Prostate gland (tissue), 2 donors: ENCODE data around the gene TMEM200B. TPM values are rescaled to one million over a fixed set of nuclear protein-coding genes. Genes with fewer than 3 reads are reported as not detected.
"Not testable (repeated sequence)": the region's sequence is repeated elsewhere in the genome, so short reads cannot be mapped to it uniquely, and the experiment has no call there.

Experiments
- DNase-seq: peaks from one replicate; pipeline ENCODE4 v3.0.0-alpha.2; 2019; ENCODE audit warnings: low spot score
- H3K27ac ChIP-seq, 2 donors: fragments of 200-600 bp; sonication (generic); 2 replicates each; pipeline ENCODE4 v1.5.1; 2017 to 2019
- H3K27me3 ChIP-seq: fragments of 200-600 bp; sonication (generic); replicated peaks from 2 replicates; pipeline ENCODE4 v1.5.1; 2019; ENCODE audit not compliant: insufficient read depth
- H3K36me3 ChIP-seq, 2 donors: fragments of 200-600 bp; sonication (generic); 1 replicate in 1 of 2; 2 replicates in 1 of 2; pipeline versions ENCODE4 v1.5.1 to v1.8.1; 2017 to 2019
- H3K4me1 ChIP-seq: fragments of 200-600 bp; sonication (generic); replicated peaks from 2 replicates; pipeline ENCODE4 v1.5.1; 2019
- H3K4me3 ChIP-seq, 2 donors: fragments of 200-600 bp; sonication (generic); 2 replicates each; pipeline ENCODE4 v1.5.1; 2017 to 2019
- H3K9me3 ChIP-seq: fragments of 200-600 bp; sonication (generic); 2 replicates; pipeline ENCODE4 v1.5.1; 2017
- POLR2A ChIP-seq: fragments of 450-650 bp; IDR thresholded peaks from one replicate; pipeline ENCODE4 v1.6.1; 2016; ENCODE audit warnings: antibody characterized with exemption, mild to moderate bottlenecking
- POLR2AphosphoS5 ChIP-seq: sonication (generic); formaldehyde crosslinking; IDR thresholded peaks from one replicate; pipeline ENCODE4 v1.6.1; 2017; ENCODE audit warnings: antibody characterized with exemption
- WGBS: methylation state at CpG from one replicate; pipeline ENCODE4 v1.1.5; 2018; 5-methylcytosine and 5-hydroxymethylcytosine counted together
- intact Hi-C: fragments of 100-400 bp; cut with DNase I; formaldehyde crosslinking; loops from one replicate; pipeline ENCODE4 v1.14.2; 2022
- total RNA-seq, 2 donors: library from RNA; depleted of rRNA; stranded (reverse); fragments of >200 nt; gene quantifications; one replicate each; pipeline ENCODE4 v1.1.0, GENCODE V29; 2016
- TF ChIP-seq, protein P1 (sequence below), 4 experiments: fragments of 200-600 bp in 2 of 4; fragments of 450-650 bp in 2 of 4; sonication (generic) in 2 of 4; IDR thresholded peaks; 1 replicate in 3 of 4; 2 replicates in 1 of 4; pipeline ENCODE4 v1.5.1; 2016 to 2019; ENCODE audit warnings: antibody characterized with exemption in 4 of 4, mild to moderate bottlenecking in 2 of 4, moderate library complexity in 2 of 4

Gene TMEM200B
- total RNA-seq, 2 donors from 2014 or later: 13.0 to 58.0 TPM

DNA sequence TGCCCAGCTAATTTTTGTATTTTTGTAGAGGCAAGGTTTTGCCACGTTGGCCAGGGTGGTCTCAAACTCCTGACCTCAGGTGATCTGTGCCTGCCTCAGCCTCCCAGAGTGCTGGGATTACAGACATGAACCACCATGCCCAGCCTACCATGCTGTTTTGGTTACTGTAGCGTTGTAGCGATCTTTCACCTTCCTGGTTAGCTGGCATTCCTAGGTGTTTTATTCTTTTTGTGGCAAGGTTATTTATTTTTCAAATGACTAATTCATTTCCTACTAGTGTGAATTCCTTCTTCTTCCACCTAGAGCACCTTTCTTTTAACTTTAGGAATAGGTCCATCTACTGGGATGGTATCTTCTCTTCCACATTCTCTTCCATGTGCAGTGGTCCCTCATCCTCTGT is 29.3 kb downstream of the TMEM200B start:
- intact Hi-C loops: no loop called here
- H3K27me3 ChIP-seq: no peaks in the 10 kb centered on the region
- H3K36me3 ChIP-seq: no peaks in the 10 kb centered on the region
- no peaks in the 10 kb centered on the region for H3K4me1 ChIP-seq
- no peaks in the 10 kb centered on the region for H3K9me3 ChIP-seq
- no peak for DNase-seq
- WGBS: 96% methylated on average over 3 of the region's 3 CpGs
- no peak overlapping the region for H3K27ac ChIP-seq
- TF ChIP-seq POLR2AphosphoS5: no peak
- H3K4me3 ChIP-seq: no peak overlapping the region

DNA sequence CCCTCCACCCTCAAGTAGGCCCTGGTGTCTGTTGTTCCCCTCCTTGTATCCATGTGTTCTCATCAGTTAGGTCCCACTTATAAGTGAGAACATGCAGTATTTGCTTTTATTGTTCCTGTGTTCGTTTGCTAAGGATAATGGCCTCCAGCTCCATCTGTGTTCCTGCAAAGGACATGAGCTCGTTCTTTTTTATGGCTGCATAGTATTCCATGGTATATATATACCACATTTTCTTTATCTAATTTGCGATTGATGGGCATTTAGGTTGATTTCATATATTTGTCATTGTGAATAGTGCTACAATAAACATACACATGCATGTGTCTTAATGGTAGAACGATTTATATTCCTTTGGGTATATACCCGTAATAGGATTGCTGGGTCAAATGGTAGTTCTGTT is 31.0 kb downstream of the TMEM200B start:
- DNase-seq, H3K4me3 ChIP-seq, H3K27me3 ChIP-seq, H3K27ac ChIP-seq, intact Hi-C loops, H3K4me1 ChIP-seq, H3K36me3 ChIP-seq, H3K9me3 ChIP-seq: not testable (repeated sequence)
- 91% methylated on average over 5 of the region's 5 CpGs for WGBS

DNA sequence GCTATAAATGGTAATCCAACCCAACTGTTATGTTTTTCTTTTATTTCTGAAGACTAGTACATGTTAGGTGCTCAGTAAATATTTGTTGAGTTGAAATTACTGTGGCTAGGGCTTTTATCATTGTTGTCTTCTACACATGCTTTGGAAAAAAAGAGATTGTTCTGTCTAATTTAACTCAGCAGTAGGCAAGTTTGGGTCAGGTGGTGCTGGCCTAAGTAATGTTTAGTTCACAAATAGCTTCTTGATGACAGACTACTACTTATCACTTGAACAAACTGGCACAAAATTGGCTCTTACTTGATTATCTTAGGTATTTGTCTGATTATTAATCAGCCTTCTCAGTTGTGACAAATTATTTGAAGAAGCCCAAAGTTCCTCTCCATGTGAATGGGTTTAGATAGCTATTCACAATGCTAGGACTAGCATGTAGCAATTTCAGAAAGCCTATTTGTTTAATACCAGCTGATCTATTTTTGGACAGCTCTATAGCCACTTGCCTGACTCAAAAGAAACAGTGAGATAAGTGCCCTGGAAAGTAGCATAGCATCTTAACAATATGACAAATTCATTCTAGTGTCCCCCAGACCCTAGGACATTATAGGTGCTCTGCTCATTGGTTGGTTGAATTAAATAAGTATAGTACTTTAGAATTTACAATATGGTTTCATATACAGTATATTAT is 32.6 kb downstream of the TMEM200B start:
- Histone ChIP-seq H3K4me3 (no peak overlapping the region), H3K27ac (no peak overlapping the region), H3K36me3 (no peaks in the 10 kb centered on the region), H3K9me3 (no peaks in the 10 kb centered on the region), H3K27me3 (no peaks in the 10 kb centered on the region), H3K4me1 (no peaks in the 10 kb centered on the region)
- no peak for DNase-seq
- intact Hi-C loops: no loop called here
- TF ChIP-seq POLR2AphosphoS5 (no peak), POLR2A (no peak)
- TF ChIP-seq, protein P1, sequence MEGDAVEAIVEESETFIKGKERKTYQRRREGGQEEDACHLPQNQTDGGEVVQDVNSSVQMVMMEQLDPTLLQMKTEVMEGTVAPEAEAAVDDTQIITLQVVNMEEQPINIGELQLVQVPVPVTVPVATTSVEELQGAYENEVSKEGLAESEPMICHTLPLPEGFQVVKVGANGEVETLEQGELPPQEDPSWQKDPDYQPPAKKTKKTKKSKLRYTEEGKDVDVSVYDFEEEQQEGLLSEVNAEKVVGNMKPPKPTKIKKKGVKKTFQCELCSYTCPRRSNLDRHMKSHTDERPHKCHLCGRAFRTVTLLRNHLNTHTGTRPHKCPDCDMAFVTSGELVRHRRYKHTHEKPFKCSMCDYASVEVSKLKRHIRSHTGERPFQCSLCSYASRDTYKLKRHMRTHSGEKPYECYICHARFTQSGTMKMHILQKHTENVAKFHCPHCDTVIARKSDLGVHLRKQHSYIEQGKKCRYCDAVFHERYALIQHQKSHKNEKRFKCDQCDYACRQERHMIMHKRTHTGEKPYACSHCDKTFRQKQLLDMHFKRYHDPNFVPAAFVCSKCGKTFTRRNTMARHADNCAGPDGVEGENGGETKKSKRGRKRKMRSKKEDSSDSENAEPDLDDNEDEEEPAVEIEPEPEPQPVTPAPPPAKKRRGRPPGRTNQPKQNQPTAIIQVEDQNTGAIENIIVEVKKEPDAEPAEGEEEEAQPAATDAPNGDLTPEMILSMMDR (IDR thresholded peaks at IDR 0.05): no peak

DNA sequence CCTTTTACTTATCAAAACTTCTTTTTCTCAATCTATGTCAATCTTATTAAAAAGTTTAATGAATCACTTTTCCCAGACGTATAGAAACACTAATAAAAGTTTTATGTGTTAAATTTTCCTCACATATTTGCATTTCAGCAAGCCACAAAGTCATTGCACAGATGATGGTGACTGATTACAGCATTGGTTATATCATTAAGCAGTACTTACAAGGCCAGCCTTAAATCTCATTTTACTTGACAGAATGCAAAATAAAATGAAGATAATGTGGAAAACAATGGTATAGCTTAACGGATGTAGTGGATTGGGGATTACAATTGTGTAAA is 39.5 kb downstream of the TMEM200B start:
- intact Hi-C loops: no loop called here
- TF ChIP-seq, protein P1 (IDR thresholded peaks at IDR 0.05): no peak
- TF ChIP-seq POLR2A (no peak), POLR2AphosphoS5 (no peak)
- no peaks in the 10 kb centered on the region for H3K27me3 ChIP-seq
- no peak for DNase-seq
- H3K4me3 ChIP-seq: no peak overlapping the region
- WGBS: 35% methylated on average over 2 of the region's 2 CpGs
- H3K9me3 ChIP-seq: no peaks in the 10 kb centered on the region
- peak overlapping the region in 1 of 2 donors; percentile 52 for H3K27ac ChIP-seq
- H3K4me1 ChIP-seq: no peaks in the 10 kb centered on the region
- H3K36me3 ChIP-seq: no peaks in the 10 kb centered on the region

DNA sequence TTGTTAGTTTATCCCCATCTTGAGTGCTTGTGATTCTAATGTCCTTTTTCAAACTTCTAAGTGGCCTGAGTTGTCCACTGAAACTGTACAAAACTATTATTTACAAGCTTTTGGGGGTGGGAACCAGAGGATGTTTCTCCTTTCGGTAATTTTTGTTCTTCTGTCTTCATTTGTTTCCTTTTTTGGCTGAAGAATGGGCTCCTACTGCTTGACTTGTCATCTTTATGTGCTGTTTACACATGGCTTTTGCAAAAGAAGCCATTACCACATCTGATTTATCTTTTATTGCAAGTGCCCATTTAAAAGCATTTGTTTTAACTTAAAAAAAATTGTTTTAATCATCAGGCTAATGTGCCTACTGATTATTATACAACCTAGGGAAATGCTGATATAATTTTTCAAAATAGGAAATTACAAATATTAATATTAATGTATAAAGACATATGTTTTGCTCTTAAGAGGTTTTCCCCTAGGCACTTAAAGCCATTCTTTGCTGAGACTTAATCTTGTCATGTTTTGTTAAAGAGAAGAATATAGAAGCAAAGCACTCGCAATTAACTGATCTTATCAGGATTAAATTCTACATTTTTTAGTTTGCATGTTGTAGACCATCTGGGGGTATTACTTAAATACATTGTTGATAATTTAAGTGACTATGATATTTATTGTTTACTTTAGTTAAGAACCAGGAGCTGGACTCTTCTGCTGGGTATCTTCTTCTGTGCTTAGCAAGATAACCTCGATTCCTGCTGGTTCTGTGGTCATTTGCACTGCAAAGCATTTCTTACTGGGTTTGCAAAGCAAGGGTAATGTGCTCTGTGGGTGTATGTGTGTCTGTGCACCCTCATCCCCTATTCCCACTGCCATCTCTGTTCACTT is 40.1 kb downstream of the TMEM200B start:
- Histone ChIP-seq H3K9me3 (no peaks in the 10 kb centered on the region), H3K27ac (peak overlapping the region; percentile 52 to 56), H3K4me3 (no peak overlapping the region), H3K36me3 (no peaks in the 10 kb centered on the region), H3K27me3 (no peaks in the 10 kb centered on the region), H3K4me1 (no peaks in the 10 kb centered on the region)
- no peak for DNase-seq
- 34% methylated on average over 3 of the region's 3 CpGs for WGBS
- TF ChIP-seq, protein P1 (IDR thresholded peaks at IDR 0.05): no peak
- TF ChIP-seq POLR2A (no peak), POLR2AphosphoS5 (peak; percentile 45)
- intact Hi-C loops: loop anchor here (2.0 kb wide), 1 partner anchor 37 kb away; no protein-coding TSS in a partner anchor
